Endothelial cell of umbilical vein (primary cell): ENCODE measurements around the gene CHN1. TPM values are rescaled to one million over a fixed set of nuclear protein-coding genes. Genes with fewer than 3 reads are reported as not detected.

ENCODE experiments used
- BruUV-seq: library from RNA; stranded (reverse); fragments of 400-500 nt; replicated peaks from 2 replicates; lab custom pipeline; 2021; lab: Mats Ljungman, UMichigan
- CTCF ChIA-PET: fragments of 300-600, 350-600 bp; sonication (Branson Sonifier 250); formaldehyde crosslinking; loops from one replicate; lab custom pipeline; 2021; ENCODE audit warnings: antibody characterized with exemption, inconsistent platforms; lab: Charles Lee
- POLR2A ChIA-PET: fragments of 300-600, 350-600 bp; sonication (Branson Sonifier 250); formaldehyde crosslinking; loops from one replicate; lab custom pipeline; 2021; ENCODE audit warnings: antibody characterized with exemption, inconsistent platforms; lab: Charles Lee
- DNase-seq: peaks from one replicate; pipeline ENCODE4 v3.0.0-alpha.2; 2011; ENCODE audit warnings: low read depth, low spot score
- FAIRE-seq: peaks from 2 replicates; lab custom pipeline; 2011; peaks lifted over from hg19 to GRCh38; lab: Jason Lieb, UNC
- H2AFZ ChIP-seq: 2 replicates; pipeline ENCODE4 v1.6.0; 2012; ENCODE audit warnings: low read depth, low read length, control low read depth, inconsistent platforms
- H3K27ac ChIP-seq: 2 replicates; pipeline ENCODE4 v1.5.1; 2011; ENCODE audit warnings: low read depth, mild to moderate bottlenecking, control low read depth, low read length, moderate library complexity; ENCODE audit not compliant: insufficient read depth
- H3K27me3 ChIP-seq, 2 experiments: 2 replicates each; pipeline versions ENCODE4 v1.6.0 to v1.6.1; 2011; ENCODE audit warnings: low read length in 2 of 2, mixed read lengths in 1 of 2; ENCODE audit not compliant: control insufficient read depth in 2 of 2, insufficient read depth in 2 of 2
- H3K36me3 ChIP-seq, 2 experiments: 2 replicates in 1 of 2; 3 replicates in 1 of 2; pipeline ENCODE4 v1.5.1; 2011; ENCODE audit warnings: low read length in 2 of 2, mild to moderate bottlenecking in 1 of 2, moderate library complexity in 1 of 2; ENCODE audit not compliant: control insufficient read depth in 2 of 2, insufficient read depth in 2 of 2; ENCODE audit errors: extremely low read depth in 1 of 2
- H3K4me1 ChIP-seq: 3 replicates; pipeline ENCODE4 v1.5.1; 2011; ENCODE audit warnings: mild to moderate bottlenecking, low read length; ENCODE audit not compliant: control insufficient read depth, insufficient read depth; ENCODE audit errors: extremely low read depth
- H3K4me2 ChIP-seq: 2 replicates; pipeline ENCODE4 v1.6.1; 2011; ENCODE audit warnings: low read length, control low read depth, mixed read lengths; ENCODE audit not compliant: insufficient read depth
- H3K4me3 ChIP-seq, 3 experiments: fragments of 200-600 bp in 1 of 3; sonication (generic), shearing (Covaris generic) in 1 of 3; replicated peaks in 1 of 3; 2 replicates each; pipeline ENCODE4 v1.5.1; 2011 to 2016; ENCODE audit warnings: control low read depth in 3 of 3, low read length in 3 of 3, mild to moderate bottlenecking in 2 of 3, inconsistent platforms in 1 of 3, low read depth in 1 of 3, moderate library complexity in 1 of 3; ENCODE audit not compliant: insufficient read depth in 1 of 3
- H3K79me2 ChIP-seq: 2 replicates; pipeline ENCODE4 v1.6.0; 2012; ENCODE audit warnings: low read length, inconsistent platforms; ENCODE audit not compliant: control insufficient read depth, insufficient read depth
- H3K9ac ChIP-seq: replicated peaks from 2 replicates; pipeline ENCODE3; 2011; ENCODE audit warnings: low read length, control low read depth; ENCODE audit not compliant: insufficient read depth; ENCODE audit errors: extremely low read depth
- H3K9me1 ChIP-seq: replicated peaks from 3 replicates; pipeline ENCODE4 v1.6.0; 2011; ENCODE audit warnings: mild to moderate bottlenecking, low read length; ENCODE audit not compliant: control insufficient read depth, insufficient read depth; ENCODE audit errors: extremely low read depth
- H3K9me3 ChIP-seq: replicated peaks from 2 replicates; pipeline ENCODE4 v1.5.1; 2012; ENCODE audit warnings: low read length, inconsistent platforms; ENCODE audit not compliant: control insufficient read depth, insufficient read depth
- H4K20me1 ChIP-seq: replicated peaks from 2 replicates; pipeline ENCODE3; 2011; ENCODE audit warnings: mild to moderate bottlenecking, low read length; ENCODE audit not compliant: control insufficient read depth, insufficient read depth; ENCODE audit errors: extremely low read depth
- CTCF ChIP-seq, 2 donors: IDR thresholded peaks; 1 replicate in 1 of 2; 2 replicates in 1 of 2; pipeline ENCODE4 v1.5.1; 2011; ENCODE audit warnings: low read length in 2 of 2, mild to moderate bottlenecking in 2 of 2, moderate library complexity in 2 of 2, control low read depth in 1 of 2, inconsistent platforms in 1 of 2, low read depth in 1 of 2; ENCODE audit not compliant: insufficient read depth in 1 of 2; ENCODE audit errors: extremely low read depth in 1 of 2
- EZH2 ChIP-seq: IDR thresholded peaks from 2 replicates; pipeline ENCODE4 v1.6.1; 2012; ENCODE audit warnings: borderline replicate concordance, low read depth, mild to moderate bottlenecking, moderate library complexity, low read length, inconsistent platforms; ENCODE audit not compliant: severe bottlenecking
- FOS ChIP-seq: IDR thresholded peaks from 2 replicates; pipeline ENCODE4 v1.6.1; 2011; ENCODE audit warnings: mild to moderate bottlenecking, low read length, moderate library complexity, borderline replicate concordance; ENCODE audit not compliant: insufficient read depth
- GATA2 ChIP-seq: IDR thresholded peaks from 2 replicates; pipeline ENCODE4 v1.7.0; 2011; ENCODE audit warnings: low read depth, mild to moderate bottlenecking, moderate library complexity, mixed read lengths, low read length; ENCODE audit not compliant: insufficient read length, insufficient read depth
- JUN ChIP-seq: IDR thresholded peaks from 2 replicates; pipeline ENCODE4 v1.6.1; 2011; ENCODE audit warnings: borderline replicate concordance, low read depth; ENCODE audit not compliant: insufficient read length, insufficient read depth
- MAX ChIP-seq: IDR thresholded peaks from 2 replicates; pipeline ENCODE4 v1.6.1; 2011; ENCODE audit not compliant: insufficient read depth, insufficient read length
- MYC ChIP-seq: IDR thresholded peaks from one replicate; pipeline ENCODE4 v1.6.1; 2011; ENCODE audit warnings: mild to moderate bottlenecking, low read depth, low read length
- POLR2A ChIP-seq: IDR thresholded peaks from 2 replicates; pipeline ENCODE4 v1.6.1; 2012; ENCODE audit warnings: low read depth, mild to moderate bottlenecking, control low read depth, low read length
- POLR2AphosphoS5 ChIP-seq: IDR thresholded peaks from 2 replicates; pipeline ENCODE4 v1.6.1; 2012; ENCODE audit warnings: low read depth, mild to moderate bottlenecking, control low read depth, low read length, moderate library complexity; ENCODE audit not compliant: insufficient read depth
- dilution Hi-C: fragments of 300-500 bp; cut with MboI; formaldehyde crosslinking; loops from one replicate; pipeline ENCODE4 v1.15.0; 2019; ENCODE audit warnings: low sequenced_read_pairs; ENCODE audit not compliant: extremely low pct_ligation_motif_present
- intact Hi-C: fragments of 100-400 bp; cut with micrococcal nuclease; formaldehyde crosslinking; loops from one replicate; pipeline ENCODE4 v1.10.0; 2022
- polyA plus RNA-seq, 4 experiments: library from polyadenylated mRNA; depleted of rRNA in 3 of 4; stranded (reverse) in 3 of 4; unstranded in 1 of 4; fragments of >200 nt; gene quantifications; 2 replicates each; pipeline versions ENCODE4 v1.2.1 to v1.2.3, GENCODE V29; 2011 to 2012; ENCODE audit warnings: missing spikeins in 1 of 4
- total RNA-seq: library from RNA; stranded (reverse); gene quantifications from 2 replicates; pipeline ENCODE4 v1.2.3, GENCODE V29; 2021

The CHN1 gene
- total and polyA plus RNA-seq, 2 donors (not counting 3 experiments of a cell fraction or from before 2014, with no cell fraction given) = 23.3 to 24.9 TPM

- Histone ChIP-seq H2AFZ (no peak overlapping the region), H3K9me3 (no peaks in the 10 kb centered on the region), H3K9ac (no peak overlapping the region), H3K4me3 (no peak overlapping the region), H3K27me3 (no peaks in the 10 kb centered on the region), H3K9me1 (no peaks in the 10 kb centered on the region), H4K20me1 (no peaks in the 10 kb centered on the region), H3K36me3 (no peaks in the 10 kb centered on the region), H3K4me2 (no peak overlapping the region), H3K27ac (no peak overlapping the region), H3K79me2 (no peaks in the 10 kb centered on the region), H3K4me1 (no peaks in the 10 kb centered on the region)
- intact Hi-C loops = no loop called here
- DNase-seq (no peak), FAIRE-seq (no peak)
- POLR2A ChIA-PET = no interaction called here
- no TSS peak for BruUV-seq
- dilution Hi-C loops = no loop called here
- CTCF ChIA-PET = no interaction called here
- no peak for TF ChIP-seq POLR2AphosphoS5
- no peak for TF ChIP-seq CTCF (IDR thresholded peaks at IDR 0.05; ENCODE audit: extremely low read depth in 1 of 2, insufficient read depth in 1 of 2, low read depth in 1 of 2, low read length in 2 of 2)
- TF ChIP-seq JUN = no peak
- no peak for TF ChIP-seq MAX
- no peak for TF ChIP-seq FOS
- no peak for TF ChIP-seq POLR2A
- no peak for TF ChIP-seq EZH2
- TF ChIP-seq MYC = no peak
- TF ChIP-seq GATA2 = no peak
These were observed 81.0 kb downstream of the CHN1 start for GRCh38 chr2:174924061-174924693.
